OCI-LY7 (cell line): Measurements from ENCODE around the gene LHFPL6. TPM values are rescaled to one million over a fixed set of nuclear protein-coding genes. Genes with fewer than 3 reads are reported as not detected.

Source experiments
- BruUV-seq: library from RNA; stranded (reverse); fragments of 400-500 nt; replicated peaks from 2 replicates; lab custom pipeline; 2021; lab: Mats Ljungman, UMichigan
- CTCF ChIA-PET: fragments of 300-600 bp; sonication (Branson Sonifier 250); formaldehyde crosslinking; loops from one replicate; lab custom pipeline; 2022; ENCODE audit warnings: antibody characterized with exemption; ENCODE audit not compliant: unreplicated experiment; lab: Charles Lee
- POLR2A ChIA-PET: fragments of 300-600 bp; sonication (Branson Sonifier 250); formaldehyde crosslinking; loops from one replicate; lab custom pipeline; 2022; ENCODE audit warnings: antibody characterized with exemption; lab: Charles Lee
- DNase-seq: peaks from one replicate; pipeline ENCODE4 v3.0.0-alpha.2; 2015; ENCODE audit warnings: low spot score
- H2AFZ ChIP-seq: fragments of 200-600 bp; sonication (generic), shearing (Covaris generic); 2 replicates; pipeline ENCODE4 v1.6.1; 2014; ENCODE audit warnings: mild to moderate bottlenecking, antibody characterized with exemption, low read length, moderate library complexity
- H3K27ac ChIP-seq: fragments of 200-600 bp; sonication (generic); 2 replicates; pipeline ENCODE4 v1.5.1; 2014; ENCODE audit warnings: mixed run types, low read depth, mild to moderate bottlenecking, moderate library complexity, low read length, inconsistent platforms; ENCODE audit not compliant: poor library complexity, severe bottlenecking
- H3K36me3 ChIP-seq: fragments of 200-600 bp; sonication (generic); 2 replicates; pipeline ENCODE4 v1.6.1; 2014; ENCODE audit warnings: mild to moderate bottlenecking, antibody characterized with exemption, low read length, moderate library complexity, mixed read lengths; ENCODE audit not compliant: insufficient read depth
- H3K4me1 ChIP-seq: fragments of 200-600 bp; sonication (generic); 2 replicates; pipeline ENCODE4 v1.5.1; 2014; ENCODE audit warnings: mild to moderate bottlenecking, low read length; ENCODE audit not compliant: insufficient read depth, poor library complexity, severe bottlenecking
- H3K4me2 ChIP-seq: fragments of 200-600 bp; sonication (generic); 2 replicates; pipeline ENCODE4 v1.6.1; 2014; ENCODE audit warnings: mild to moderate bottlenecking, low read length
- H3K4me3 ChIP-seq: fragments of 200-600 bp; sonication (generic); 2 replicates; pipeline ENCODE4 v1.5.1; 2014; ENCODE audit warnings: mild to moderate bottlenecking, low read depth, low read length; ENCODE audit not compliant: poor library complexity, severe bottlenecking
- H3K79me2 ChIP-seq: fragments of 200-600 bp; sonication (generic); 2 replicates; pipeline ENCODE4 v1.6.1; 2016; ENCODE audit warnings: low read depth, mild to moderate bottlenecking, low read length, moderate library complexity, mixed read lengths; ENCODE audit not compliant: insufficient read depth
- H3K9me2 ChIP-seq: fragments of 200-600 bp; sonication (generic); 2 replicates; pipeline ENCODE4 v1.6.1; 2016; ENCODE audit warnings: mild to moderate bottlenecking, low read length, mixed read lengths; ENCODE audit not compliant: insufficient read depth
- H3K9me3 ChIP-seq: fragments of 200-600 bp; sonication (generic); 2 replicates; pipeline ENCODE4 v1.6.1; 2014; ENCODE audit warnings: mild to moderate bottlenecking, mixed run types, low read length, mixed read lengths
- H4K20me1 ChIP-seq: fragments of 200-600 bp; sonication (generic); 2 replicates; pipeline ENCODE4 v1.6.1; 2014; ENCODE audit warnings: mild to moderate bottlenecking, antibody characterized with exemption, low read length, moderate library complexity, mixed read lengths; ENCODE audit not compliant: insufficient read depth
- EZH2phosphoT487 ChIP-seq: fragments of 200-600 bp; sonication (generic); IDR thresholded peaks from 2 replicates; pipeline ENCODE4 v1.6.1; 2018; ENCODE audit warnings: low read depth, borderline replicate concordance, mild to moderate bottlenecking, mixed run types, antibody characterized with exemption, low read length, moderate library complexity, mixed read lengths
- intact Hi-C: fragments of 100-400 bp; cut with micrococcal nuclease; formaldehyde crosslinking; loops from one replicate; pipeline ENCODE4 v1.10.0; 2022; ENCODE audit not compliant: unreplicated experiment
- total RNA-seq, 2 experiments: library from RNA; depleted of rRNA in 1 of 2; stranded (reverse); fragments of >200 nt in 1 of 2; shearing (Covaris generic) in 1 of 2; gene quantifications; 2 replicates each; pipeline ENCODE4 v1.2.3, GENCODE V29; 2014 to 2022
- TF ChIP-seq, protein P1 (sequence below): fragments of 200-600 bp; sonication (generic); conservative IDR thresholded peaks from 2 replicates; pipeline ENCODE4 v1.5.1; 2014; ENCODE audit warnings: mild to moderate bottlenecking, antibody characterized with exemption, low read length, moderate library complexity, mixed read lengths

The LHFPL6 gene
- total RNA-seq, 2 experiments from 2014 or later = 15.1 to 27.7 TPM

DNA sequence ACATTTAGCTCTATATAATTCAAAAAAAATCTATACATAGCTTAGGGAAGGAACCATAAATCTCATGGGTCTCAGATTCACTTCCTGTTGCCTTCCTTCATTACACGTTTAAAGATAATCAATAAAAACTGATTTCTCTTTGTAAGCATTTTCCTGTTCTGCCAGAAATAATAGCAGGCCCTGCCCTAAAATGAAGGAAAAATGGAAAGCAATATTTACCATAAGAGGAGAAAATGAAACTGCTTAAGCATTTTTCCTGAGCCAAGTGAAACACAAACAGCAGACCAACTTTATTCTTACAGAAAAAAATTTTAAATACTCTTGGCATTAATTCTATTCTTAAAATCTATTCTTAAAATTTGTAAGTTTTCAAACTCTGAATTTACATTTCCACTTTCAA lies 4.0 kb downstream of the LHFPL6 start:
- Histone ChIP-seq H3K9me2 (no peaks in the 10 kb centered on the region), H3K27ac (peak overlapping the region; percentile 72), H3K4me1 (peaks cover 50% of the 10 kb centered on the region), H3K4me3 (peak overlapping the region; percentile 92), H4K20me1 (no peaks in the 10 kb centered on the region), H3K9me3 (no peaks in the 10 kb centered on the region), H2AFZ (peak overlapping the region; percentile 18; the same call in 1 of the 2 replicates), H3K79me2 (peaks cover 72% of the 10 kb centered on the region), H3K4me2 (peak overlapping the region; percentile 89), H3K36me3 (peaks cover 7% of the 10 kb centered on the region)
- no peak for DNase-seq
- BruUV-seq = TSS peak; percentile 38
- TF ChIP-seq, protein P1, sequence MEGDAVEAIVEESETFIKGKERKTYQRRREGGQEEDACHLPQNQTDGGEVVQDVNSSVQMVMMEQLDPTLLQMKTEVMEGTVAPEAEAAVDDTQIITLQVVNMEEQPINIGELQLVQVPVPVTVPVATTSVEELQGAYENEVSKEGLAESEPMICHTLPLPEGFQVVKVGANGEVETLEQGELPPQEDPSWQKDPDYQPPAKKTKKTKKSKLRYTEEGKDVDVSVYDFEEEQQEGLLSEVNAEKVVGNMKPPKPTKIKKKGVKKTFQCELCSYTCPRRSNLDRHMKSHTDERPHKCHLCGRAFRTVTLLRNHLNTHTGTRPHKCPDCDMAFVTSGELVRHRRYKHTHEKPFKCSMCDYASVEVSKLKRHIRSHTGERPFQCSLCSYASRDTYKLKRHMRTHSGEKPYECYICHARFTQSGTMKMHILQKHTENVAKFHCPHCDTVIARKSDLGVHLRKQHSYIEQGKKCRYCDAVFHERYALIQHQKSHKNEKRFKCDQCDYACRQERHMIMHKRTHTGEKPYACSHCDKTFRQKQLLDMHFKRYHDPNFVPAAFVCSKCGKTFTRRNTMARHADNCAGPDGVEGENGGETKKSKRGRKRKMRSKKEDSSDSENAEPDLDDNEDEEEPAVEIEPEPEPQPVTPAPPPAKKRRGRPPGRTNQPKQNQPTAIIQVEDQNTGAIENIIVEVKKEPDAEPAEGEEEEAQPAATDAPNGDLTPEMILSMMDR = no peak
- TF ChIP-seq EZH2phosphoT487 = no peak
- POLR2A ChIA-PET = interaction anchor here (1.0 to 7.0 kb wide), 3 partner anchors 12 to 63 kb away, joined by 4 to 90 read pairs (median 12); no protein-coding TSS in a partner anchor
- intact Hi-C loops = no loop called here
- CTCF ChIA-PET = no interaction called here

- H3K79me2 ChIP-seq = peaks cover 72% of the 10 kb centered on the region
- no peaks in the 10 kb centered on the region for H3K9me2 ChIP-seq
- peaks cover 46% of the 10 kb centered on the region for H3K4me1 ChIP-seq
- no peaks in the 10 kb centered on the region for H3K9me3 ChIP-seq
- ChIA-PET POLR2A (interaction anchor here (0.6 to 7.0 kb wide), 7 partner anchors 11 to 1665 kb away, joined by 3 to 90 read pairs (median 3); no protein-coding TSS in a partner anchor), CTCF (interaction anchor here (1.7 kb wide), 1 partner anchor 10 kb away, joined by 4 read pairs; no protein-coding TSS in a partner anchor)
- peak overlapping the region; percentile 85 for H3K4me2 ChIP-seq
- peak; percentile 29 for DNase-seq
- H2AFZ ChIP-seq = peak overlapping the region; percentile 69
- H4K20me1 ChIP-seq = no peaks in the 10 kb centered on the region
- peaks cover 7% of the 10 kb centered on the region for H3K36me3 ChIP-seq
- peak overlapping the region; percentile 72 for H3K27ac ChIP-seq
- peak overlapping the region; percentile 92 for H3K4me3 ChIP-seq
- no peak for TF ChIP-seq EZH2phosphoT487
- BruUV-seq = no TSS peak
- intact Hi-C loops = loop anchor here (1.0 kb wide), 1 partner anchor 11 kb away; no protein-coding TSS in a partner anchor
These were observed 5.2 kb downstream of the LHFPL6 start for GRCh38 chr13:39597838-39598237.

- CTCF ChIA-PET = interaction anchor here (1.7 kb wide), 1 partner anchor 9 kb away, joined by 4 read pairs; no protein-coding TSS in a partner anchor
- H3K9me3 ChIP-seq = no peaks in the 10 kb centered on the region
- TF ChIP-seq, protein P1 = no peak
- no peak for TF ChIP-seq EZH2phosphoT487
- peak; percentile 44 for DNase-seq
- H2AFZ ChIP-seq = peak overlapping the region; percentile 63
- H3K4me1 ChIP-seq = peaks cover 51% of the 10 kb centered on the region
- no TSS peak for BruUV-seq
- no peaks in the 10 kb centered on the region for H4K20me1 ChIP-seq
- peak overlapping the region; percentile 92 for H3K4me3 ChIP-seq
- peaks cover 72% of the 10 kb centered on the region for H3K79me2 ChIP-seq
- POLR2A ChIA-PET = interaction anchor here (0.5 to 7.0 kb wide), 4 partner anchors 9 to 68 kb away, joined by 3 to 90 read pairs (median 6); no protein-coding TSS in a partner anchor
- no peaks in the 10 kb centered on the region for H3K9me2 ChIP-seq
- peak overlapping the region; percentile 85 for H3K4me2 ChIP-seq
- H3K36me3 ChIP-seq = peaks cover 7% of the 10 kb centered on the region
- intact Hi-C loops = no loop called here
- H3K27ac ChIP-seq = peak overlapping the region; percentile 72
These were observed 6.3 kb downstream of the LHFPL6 start for GRCh38 chr13:39596685-39597084.
